WTC11 (cell line): Measurements from ENCODE around the gene MYO5C. TPM values are rescaled to one million over a fixed set of nuclear protein-coding genes. Genes with fewer than 3 reads are reported as not detected.

ENCODE experiments used
- ATAC-seq: fragments of 200-7000 bp; cut with Tn5 transposase; 2 replicates; pipeline ENCODE4 v1.10.0; 2021; ENCODE audit warnings: mild to moderate bottlenecking, moderate library complexity
- CTCF ChIA-PET: fragments of 300-600 bp; sonication (Branson Sonifier 250); formaldehyde crosslinking; loops from one replicate; lab custom pipeline; 2021; ENCODE audit warnings: antibody characterized with exemption; lab: Charles Lee
- POLR2A ChIA-PET: fragments of 350-600 bp; sonication (Branson Sonifier 250); formaldehyde crosslinking; loops from one replicate; lab custom pipeline; 2021; ENCODE audit warnings: antibody characterized with exemption; lab: Charles Lee
- DNase-seq: peaks from one replicate; pipeline ENCODE4 v3.0.0; 2021; ENCODE audit warnings: low spot score
- H3K27ac Mint-ChIP-seq: 2 replicates; pipeline ENCODE4 v1.8.0; 2021; ENCODE audit warnings: mixed read lengths
- H3K27me3 Mint-ChIP-seq: 2 replicates; pipeline ENCODE4 v1.8.0; 2021; ENCODE audit warnings: low read depth, mild to moderate bottlenecking, moderate library complexity, mixed read lengths
- H3K36me3 Mint-ChIP-seq: 2 replicates; pipeline ENCODE4 v1.8.0; 2021; ENCODE audit warnings: mixed read lengths
- H3K4me1 Mint-ChIP-seq: 2 replicates; pipeline ENCODE4 v1.8.0; 2022; ENCODE audit warnings: mixed read lengths
- H3K4me3 Mint-ChIP-seq: 2 replicates; pipeline ENCODE4 v1.8.0; 2021; ENCODE audit warnings: mild to moderate bottlenecking, moderate library complexity, mixed read lengths
- H3K9me3 Mint-ChIP-seq: 2 replicates; pipeline ENCODE4 v1.8.0; 2021; ENCODE audit warnings: mixed read lengths
- CREM ChIP-seq: sonication (generic); formaldehyde crosslinking; IDR thresholded peaks from 2 replicates; pipeline ENCODE4 v1.8.1; 2022; ENCODE audit warnings: mild to moderate bottlenecking, missing genetic modification reagents, moderate library complexity
- FOXJ3 ChIP-seq: sonication (generic); formaldehyde crosslinking; IDR thresholded peaks from 2 replicates; pipeline ENCODE4 v1.9.0; 2021; ENCODE audit warnings: missing genetic modification reagents, mild to moderate bottlenecking, borderline replicate concordance
- FOXK1 ChIP-seq: sonication (generic); formaldehyde crosslinking; IDR thresholded peaks from 2 replicates; pipeline ENCODE4 v1.8.0; 2022; ENCODE audit warnings: mild to moderate bottlenecking, moderate library complexity, missing genetic modification reagents
- GRHL2 ChIP-seq: fragments of 250-450 bp; sonication (Bioruptor Pico); IDR thresholded peaks from 2 replicates; pipeline ENCODE4 v1.8.0; 2022; ENCODE audit warnings: mild to moderate bottlenecking, moderate library complexity; ENCODE audit not compliant: insufficient replicate concordance, severe bottlenecking
- GTF2I ChIP-seq: fragments of 250-450 bp; sonication (Bioruptor Pico); conservative IDR thresholded peaks from 2 replicates; pipeline ENCODE4 v1.4.0; 2021; ENCODE audit warnings: mild to moderate bottlenecking
- JAZF1 ChIP-seq: fragments of 250-450 bp; sonication (Bioruptor Pico); IDR thresholded peaks from 2 replicates; pipeline ENCODE4 v1.9.0; 2021; ENCODE audit warnings: moderate library complexity, mild to moderate bottlenecking, inconsistent platforms
- NFYB ChIP-seq: sonication (generic); formaldehyde crosslinking; conservative IDR thresholded peaks from 2 replicates; pipeline ENCODE4 v1.8.0; 2022; ENCODE audit warnings: low read depth, missing genetic modification reagents
- NR1H2 ChIP-seq: sonication (generic); formaldehyde crosslinking; IDR thresholded peaks from 2 replicates; pipeline ENCODE4 v1.9.0; 2021; ENCODE audit warnings: mild to moderate bottlenecking, moderate library complexity, missing genetic modification reagents
- NR3C1 ChIP-seq: sonication (generic); formaldehyde crosslinking; conservative IDR thresholded peaks from 2 replicates; pipeline ENCODE4 v1.8.1; 2023; ENCODE audit warnings: low read depth, mild to moderate bottlenecking, missing genetic modification reagents
- OVOL2 ChIP-seq: fragments of 250-450 bp; sonication (Bioruptor Pico); IDR thresholded peaks from 2 replicates; pipeline ENCODE4 v1.9.0; 2021; ENCODE audit warnings: mild to moderate bottlenecking, borderline replicate concordance
- SMAD3 ChIP-seq: sonication (generic); formaldehyde crosslinking; IDR thresholded peaks from 2 replicates; pipeline ENCODE4 v1.8.0; 2022; ENCODE audit warnings: missing genetic modification reagents, mild to moderate bottlenecking, borderline replicate concordance
- SOX15 ChIP-seq: fragments of 250-450 bp; sonication (Bioruptor Pico); IDR thresholded peaks from 2 replicates; pipeline ENCODE4 v1.9.0; 2021; ENCODE audit warnings: mild to moderate bottlenecking
- SP1 ChIP-seq: sonication (generic); formaldehyde crosslinking; conservative IDR thresholded peaks from 2 replicates; pipeline ENCODE4 v1.8.1; 2022; ENCODE audit warnings: missing genetic modification reagents
- TCF7 ChIP-seq: sonication (generic); formaldehyde crosslinking; IDR thresholded peaks from 2 replicates; pipeline ENCODE4 v1.8.0; 2022; ENCODE audit warnings: mild to moderate bottlenecking, low read depth, missing genetic modification reagents, moderate library complexity
- TEAD4 ChIP-seq: sonication (generic); formaldehyde crosslinking; IDR thresholded peaks from 2 replicates; pipeline ENCODE4 v1.8.0; 2022; ENCODE audit warnings: mild to moderate bottlenecking, missing genetic modification reagents
- ZBTB21 ChIP-seq: sonication (generic); formaldehyde crosslinking; IDR thresholded peaks from 2 replicates; pipeline ENCODE4 v1.8.1; 2023; ENCODE audit warnings: mild to moderate bottlenecking, missing genetic modification reagents, borderline replicate concordance
- ZNF232 ChIP-seq: sonication (generic); formaldehyde crosslinking; IDR thresholded peaks from 2 replicates; pipeline ENCODE4 v1.8.0; 2022; ENCODE audit warnings: mild to moderate bottlenecking, missing genetic modification reagents
- ZNF263 ChIP-seq: sonication (generic); formaldehyde crosslinking; IDR thresholded peaks from 2 replicates; pipeline ENCODE4 v1.8.1; 2022; ENCODE audit warnings: low read depth, mild to moderate bottlenecking, moderate library complexity, missing genetic modification reagents
- total RNA-seq: library from RNA; stranded (reverse); gene quantifications from 3 replicates; pipeline ENCODE4 v1.2.3, GENCODE V29; 2021
- TF ChIP-seq, protein P1 (sequence below): sonication (generic); formaldehyde crosslinking; IDR thresholded peaks from 2 replicates; pipeline ENCODE4 v1.8.1; 2022; ENCODE audit warnings: low read depth, mild to moderate bottlenecking, moderate library complexity, missing genetic modification reagents, borderline replicate concordance
- TF ChIP-seq, protein P2 (sequence below): fragments of 250-450 bp; sonication (Bioruptor Pico); IDR thresholded peaks from 2 replicates; pipeline ENCODE4 v1.9.0; 2021; ENCODE audit warnings: mild to moderate bottlenecking, borderline replicate concordance
- TF ChIP-seq, protein P3 (sequence below): fragments of 250-450 bp; sonication (Bioruptor Pico); IDR thresholded peaks from 2 replicates; pipeline ENCODE4 v1.9.0; 2021; ENCODE audit warnings: mild to moderate bottlenecking

The MYO5C gene
- total RNA-seq, 1 experiment from 2014 or later, result 25.3 TPM

DNA sequence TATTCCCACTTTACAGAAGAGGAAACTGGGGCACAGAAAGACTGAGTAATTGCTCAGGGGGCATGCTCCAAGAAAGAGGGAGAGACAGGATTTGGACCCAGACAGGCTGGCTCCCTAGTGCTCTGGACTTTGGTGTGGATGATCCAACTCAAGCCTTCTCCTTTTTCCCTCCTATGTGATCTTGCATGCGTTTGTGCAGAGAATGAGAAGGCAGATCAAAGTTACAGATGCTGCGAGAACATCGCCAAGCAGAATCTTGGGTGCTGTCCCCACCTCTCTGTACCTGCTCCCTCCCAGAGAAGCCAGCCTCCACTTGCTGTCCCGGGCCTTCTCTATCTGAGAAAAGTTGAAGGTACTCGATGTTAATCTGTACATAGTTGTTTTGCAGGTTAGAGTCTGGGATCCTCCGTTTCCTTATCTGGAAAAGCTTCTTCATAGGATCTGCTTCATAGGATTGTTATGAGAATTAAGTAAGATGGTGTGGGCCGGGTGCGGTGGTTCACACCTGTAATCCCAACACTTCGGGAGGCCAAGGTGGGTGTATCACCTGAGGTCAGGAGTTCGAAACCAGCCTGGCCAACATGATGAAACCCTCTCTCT lies 114.7 kb downstream of the MYO5C start (continued):
- TF ChIP-seq, protein P1, sequence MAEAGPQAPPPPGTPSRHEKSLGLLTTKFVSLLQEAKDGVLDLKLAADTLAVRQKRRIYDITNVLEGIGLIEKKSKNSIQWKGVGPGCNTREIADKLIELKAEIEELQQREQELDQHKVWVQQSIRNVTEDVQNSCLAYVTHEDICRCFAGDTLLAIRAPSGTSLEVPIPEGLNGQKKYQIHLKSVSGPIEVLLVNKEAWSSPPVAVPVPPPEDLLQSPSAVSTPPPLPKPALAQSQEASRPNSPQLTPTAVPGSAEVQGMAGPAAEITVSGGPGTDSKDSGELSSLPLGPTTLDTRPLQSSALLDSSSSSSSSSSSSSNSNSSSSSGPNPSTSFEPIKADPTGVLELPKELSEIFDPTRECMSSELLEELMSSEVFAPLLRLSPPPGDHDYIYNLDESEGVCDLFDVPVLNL (CRISPR knock-in tag), result no peak
- TF ChIP-seq GRHL2 (no peak), TEAD4 (CRISPR knock-in tag) (no peak), SOX15 (CRISPR knock-in tag) (no peak), FOXJ3 (CRISPR knock-in tag) (no peak), OVOL2 (CRISPR knock-in tag) (no peak)
- TF ChIP-seq, protein P2, sequence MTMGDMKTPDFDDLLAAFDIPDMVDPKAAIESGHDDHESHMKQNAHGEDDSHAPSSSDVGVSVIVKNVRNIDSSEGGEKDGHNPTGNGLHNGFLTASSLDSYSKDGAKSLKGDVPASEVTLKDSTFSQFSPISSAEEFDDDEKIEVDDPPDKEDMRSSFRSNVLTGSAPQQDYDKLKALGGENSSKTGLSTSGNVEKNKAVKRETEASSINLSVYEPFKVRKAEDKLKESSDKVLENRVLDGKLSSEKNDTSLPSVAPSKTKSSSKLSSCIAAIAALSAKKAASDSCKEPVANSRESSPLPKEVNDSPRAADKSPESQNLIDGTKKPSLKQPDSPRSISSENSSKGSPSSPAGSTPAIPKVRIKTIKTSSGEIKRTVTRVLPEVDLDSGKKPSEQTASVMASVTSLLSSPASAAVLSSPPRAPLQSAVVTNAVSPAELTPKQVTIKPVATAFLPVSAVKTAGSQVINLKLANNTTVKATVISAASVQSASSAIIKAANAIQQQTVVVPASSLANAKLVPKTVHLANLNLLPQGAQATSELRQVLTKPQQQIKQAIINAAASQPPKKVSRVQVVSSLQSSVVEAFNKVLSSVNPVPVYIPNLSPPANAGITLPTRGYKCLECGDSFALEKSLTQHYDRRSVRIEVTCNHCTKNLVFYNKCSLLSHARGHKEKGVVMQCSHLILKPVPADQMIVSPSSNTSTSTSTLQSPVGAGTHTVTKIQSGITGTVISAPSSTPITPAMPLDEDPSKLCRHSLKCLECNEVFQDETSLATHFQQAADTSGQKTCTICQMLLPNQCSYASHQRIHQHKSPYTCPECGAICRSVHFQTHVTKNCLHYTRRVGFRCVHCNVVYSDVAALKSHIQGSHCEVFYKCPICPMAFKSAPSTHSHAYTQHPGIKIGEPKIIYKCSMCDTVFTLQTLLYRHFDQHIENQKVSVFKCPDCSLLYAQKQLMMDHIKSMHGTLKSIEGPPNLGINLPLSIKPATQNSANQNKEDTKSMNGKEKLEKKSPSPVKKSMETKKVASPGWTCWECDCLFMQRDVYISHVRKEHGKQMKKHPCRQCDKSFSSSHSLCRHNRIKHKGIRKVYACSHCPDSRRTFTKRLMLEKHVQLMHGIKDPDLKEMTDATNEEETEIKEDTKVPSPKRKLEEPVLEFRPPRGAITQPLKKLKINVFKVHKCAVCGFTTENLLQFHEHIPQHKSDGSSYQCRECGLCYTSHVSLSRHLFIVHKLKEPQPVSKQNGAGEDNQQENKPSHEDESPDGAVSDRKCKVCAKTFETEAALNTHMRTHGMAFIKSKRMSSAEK (CRISPR knock-in tag), result no peak

DNA sequence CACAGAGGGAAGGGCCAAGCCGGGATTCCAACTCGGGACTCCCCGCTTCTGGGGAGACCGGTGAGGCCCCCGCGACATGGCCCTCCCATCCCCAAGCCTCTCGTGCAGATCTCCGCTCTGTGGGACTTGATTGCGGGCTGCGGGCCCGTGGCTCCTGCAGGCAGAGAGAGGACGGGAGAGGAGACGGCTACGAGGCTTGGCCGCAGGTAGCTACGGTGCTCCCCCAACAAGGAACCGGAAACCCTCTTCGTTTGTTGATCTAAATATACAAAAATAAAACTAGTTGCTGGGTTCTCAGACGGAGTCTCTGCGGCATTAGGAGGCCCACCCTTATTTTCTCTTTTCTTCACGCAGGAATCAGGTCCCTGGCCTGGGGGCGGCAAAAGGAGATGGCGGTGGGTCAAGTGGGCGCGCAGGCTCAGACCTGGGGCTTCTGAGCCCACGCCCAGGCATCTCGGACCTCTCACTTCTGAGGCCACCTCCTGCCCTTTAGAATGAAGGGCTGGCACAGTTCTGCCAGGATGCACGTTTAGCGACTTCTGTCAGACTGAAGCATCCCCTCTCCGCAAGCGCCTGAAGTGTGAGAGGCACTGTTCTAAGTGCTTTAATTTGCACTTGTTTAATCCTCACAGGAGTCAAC lies 115.3 kb downstream of the MYO5C start:
- ChIA-PET CTCF (interaction anchor here (1.0 to 4.1 kb wide), 5 partner anchors 10 to 48 kb away, joined by 4 to 37 read pairs (median 8); partner anchors contain the start of gene GNB5), POLR2A (interaction anchor here (1.9 kb wide), 1 partner anchor 16 kb away, joined by 23 read pairs; no protein-coding TSS in a partner anchor)
- H3K4me1 Mint-ChIP-seq, result peaks cover 31% of the 10 kb centered on the region
- H3K36me3 Mint-ChIP-seq, result no peaks in the 10 kb centered on the region
- ATAC-seq (peak; percentile 3), DNase-seq (no peak)
- peak overlapping the region; percentile 94 for H3K4me3 Mint-ChIP-seq
- H3K9me3 Mint-ChIP-seq, result no peaks in the 10 kb centered on the region
- H3K27me3 Mint-ChIP-seq, result peaks cover 22% of the 10 kb centered on the region
- peak overlapping the region; percentile 76 for H3K27ac Mint-ChIP-seq
- TF ChIP-seq NR3C1 (CRISPR knock-in tag) (0 out of 2 replicates have a peak, but pooled peaks have one; percentile 6), GTF2I (CRISPR knock-in tag) (0 out of 2 replicates have a peak, but pooled peaks have one; percentile 27), ZNF263 (CRISPR knock-in tag) (no peak), JAZF1 (CRISPR knock-in tag) (no peak), CREM (peak; percentile 32; the same call in 1 of the 2 replicates)

GRCh38 chr15:52179278-52180195 lies 116.1 kb downstream of the MYO5C start:
- H3K27me3 Mint-ChIP-seq, result peaks cover 22% of the 10 kb centered on the region
- H3K27ac Mint-ChIP-seq, result peak overlapping the region; percentile 96
- POLR2A ChIA-PET, result interaction anchor here (1.1 to 1.9 kb wide), 2 partner anchors 16 to 37 kb away, joined by 3 to 23 read pairs; no protein-coding TSS in a partner anchor
- TF ChIP-seq SMAD3 (CRISPR knock-in tag), result no peak
- TF ChIP-seq FOXK1, result peak; percentile 13
- no peak for TF ChIP-seq NR1H2 (CRISPR knock-in tag)
- peak; percentile 15; the same call in 1 of the 2 replicates for TF ChIP-seq ZBTB21 (CRISPR knock-in tag)
- peak; percentile 80 for TF ChIP-seq SP1 (CRISPR knock-in tag)
- TF ChIP-seq NFYB (CRISPR knock-in tag), result no peak
- TF ChIP-seq TCF7, result 0 out of 2 replicates have a peak, but pooled peaks have one; percentile 37
- TF ChIP-seq, protein P3, sequence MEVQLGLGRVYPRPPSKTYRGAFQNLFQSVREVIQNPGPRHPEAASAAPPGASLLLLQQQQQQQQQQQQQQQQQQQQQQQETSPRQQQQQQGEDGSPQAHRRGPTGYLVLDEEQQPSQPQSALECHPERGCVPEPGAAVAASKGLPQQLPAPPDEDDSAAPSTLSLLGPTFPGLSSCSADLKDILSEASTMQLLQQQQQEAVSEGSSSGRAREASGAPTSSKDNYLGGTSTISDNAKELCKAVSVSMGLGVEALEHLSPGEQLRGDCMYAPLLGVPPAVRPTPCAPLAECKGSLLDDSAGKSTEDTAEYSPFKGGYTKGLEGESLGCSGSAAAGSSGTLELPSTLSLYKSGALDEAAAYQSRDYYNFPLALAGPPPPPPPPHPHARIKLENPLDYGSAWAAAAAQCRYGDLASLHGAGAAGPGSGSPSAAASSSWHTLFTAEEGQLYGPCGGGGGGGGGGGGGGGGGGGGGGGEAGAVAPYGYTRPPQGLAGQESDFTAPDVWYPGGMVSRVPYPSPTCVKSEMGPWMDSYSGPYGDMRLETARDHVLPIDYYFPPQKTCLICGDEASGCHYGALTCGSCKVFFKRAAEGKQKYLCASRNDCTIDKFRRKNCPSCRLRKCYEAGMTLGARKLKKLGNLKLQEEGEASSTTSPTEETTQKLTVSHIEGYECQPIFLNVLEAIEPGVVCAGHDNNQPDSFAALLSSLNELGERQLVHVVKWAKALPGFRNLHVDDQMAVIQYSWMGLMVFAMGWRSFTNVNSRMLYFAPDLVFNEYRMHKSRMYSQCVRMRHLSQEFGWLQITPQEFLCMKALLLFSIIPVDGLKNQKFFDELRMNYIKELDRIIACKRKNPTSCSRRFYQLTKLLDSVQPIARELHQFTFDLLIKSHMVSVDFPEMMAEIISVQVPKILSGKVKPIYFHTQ, result no peak
- TF ChIP-seq ZNF232, result peak; percentile 87; the same call in 1 of the 2 replicates

More at GRCh38 chr15:52179278-52180195, 116.1 kb downstream of the MYO5C start:
- peak; percentile 87 for ATAC-seq
- peak; percentile 89 for DNase-seq
- H3K4me1 Mint-ChIP-seq, result peaks cover 31% of the 10 kb centered on the region
- H3K4me3 Mint-ChIP-seq, result peak overlapping the region; percentile 94
- H3K9me3 Mint-ChIP-seq, result no peaks in the 10 kb centered on the region
- CTCF ChIA-PET, result interaction anchor here (0.6 to 4.1 kb wide), 11 partner anchors 9 to 291 kb away, joined by 3 to 37 read pairs (median 4); partner anchors contain the start of gene GNB5
- no peaks in the 10 kb centered on the region for H3K36me3 Mint-ChIP-seq
